ENCODE results near the gene TMOD1.
"Not testable (repeated sequence)": the region's sequence is repeated elsewhere in the genome, so short reads cannot be mapped to it uniquely, and the experiment has no call there.

The TMOD1 gene

DNA sequence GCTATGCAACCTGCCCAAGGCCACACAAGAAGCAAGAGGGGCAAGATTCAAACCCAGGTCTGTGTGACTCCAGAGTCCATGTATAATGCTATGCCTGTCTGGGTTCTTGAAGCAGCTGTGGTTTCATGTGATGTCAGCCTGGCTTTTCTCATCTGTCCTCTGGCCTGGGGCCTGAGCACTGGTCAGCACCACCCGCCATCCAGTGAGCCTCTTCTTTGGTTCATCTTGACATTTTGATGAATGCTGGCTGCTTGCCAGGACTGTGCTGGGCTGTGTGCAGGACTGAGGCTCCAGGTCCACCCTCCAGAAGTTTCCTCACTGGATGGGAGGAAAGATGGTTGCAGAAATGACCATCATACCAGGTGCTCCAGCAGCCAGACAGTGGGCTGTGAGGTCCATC, 70.2 kb downstream of the TMOD1 start:
- no peak for DNase-seq

DNA sequence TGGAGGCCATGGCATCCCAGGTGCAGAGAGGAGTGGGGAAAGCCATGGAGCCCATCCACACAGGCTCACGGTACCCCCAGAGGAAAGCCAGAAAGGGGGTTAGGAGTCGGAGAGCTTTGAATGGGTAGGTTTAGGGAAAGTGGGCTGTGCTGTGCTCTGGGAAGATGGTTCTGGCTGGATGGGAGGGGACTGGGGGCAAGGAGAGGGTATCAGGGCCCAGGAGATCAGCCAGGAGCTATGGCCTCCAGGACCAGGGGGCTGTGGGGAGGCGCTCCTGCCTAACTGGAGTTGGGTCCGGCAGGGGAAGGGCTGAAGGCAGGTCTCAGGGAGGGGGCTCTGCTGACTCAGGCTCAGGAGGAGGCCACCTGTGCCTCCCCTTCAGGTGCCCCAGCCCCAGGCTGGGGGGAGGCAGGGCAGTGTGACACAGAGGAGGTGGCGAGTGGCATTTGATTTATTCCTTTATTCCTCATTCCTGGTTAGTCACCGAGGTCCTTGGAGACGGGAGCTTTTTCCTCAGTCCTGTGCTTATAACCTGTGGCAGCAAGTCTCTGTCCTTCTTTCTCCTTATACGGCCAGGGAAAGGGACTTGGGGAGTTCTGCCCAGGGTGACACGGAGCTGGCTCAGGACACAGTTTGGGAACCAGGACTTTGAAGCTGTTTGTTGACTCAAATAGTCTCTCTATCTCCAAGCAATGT, 70.9 kb downstream of the TMOD1 start:
- DNase-seq = no peak

DNA sequence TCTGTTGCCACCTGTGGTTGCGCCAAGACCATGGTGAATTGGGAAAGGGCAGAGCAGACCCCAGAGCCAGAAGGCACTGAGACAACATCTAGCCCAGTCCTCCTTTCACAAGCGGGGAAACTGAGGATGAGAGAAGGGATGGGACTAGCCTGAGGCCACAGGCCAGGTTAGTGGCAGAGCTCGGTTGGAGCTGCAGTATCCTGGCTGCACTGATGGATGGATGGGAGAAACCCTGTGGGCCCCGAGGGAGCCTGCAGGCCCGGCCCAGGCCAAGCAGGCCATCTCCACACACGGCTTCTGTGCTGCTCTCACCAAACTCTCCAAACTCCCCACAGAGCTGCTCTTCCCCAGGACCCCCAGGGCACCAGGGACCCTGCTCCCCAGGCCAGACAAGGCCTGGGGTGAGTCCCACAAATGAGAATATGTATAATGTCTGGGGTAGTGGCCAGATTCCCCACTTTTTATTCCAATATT, 71.5 kb downstream of the TMOD1 start:
- DNase-seq = no peak

DNA sequence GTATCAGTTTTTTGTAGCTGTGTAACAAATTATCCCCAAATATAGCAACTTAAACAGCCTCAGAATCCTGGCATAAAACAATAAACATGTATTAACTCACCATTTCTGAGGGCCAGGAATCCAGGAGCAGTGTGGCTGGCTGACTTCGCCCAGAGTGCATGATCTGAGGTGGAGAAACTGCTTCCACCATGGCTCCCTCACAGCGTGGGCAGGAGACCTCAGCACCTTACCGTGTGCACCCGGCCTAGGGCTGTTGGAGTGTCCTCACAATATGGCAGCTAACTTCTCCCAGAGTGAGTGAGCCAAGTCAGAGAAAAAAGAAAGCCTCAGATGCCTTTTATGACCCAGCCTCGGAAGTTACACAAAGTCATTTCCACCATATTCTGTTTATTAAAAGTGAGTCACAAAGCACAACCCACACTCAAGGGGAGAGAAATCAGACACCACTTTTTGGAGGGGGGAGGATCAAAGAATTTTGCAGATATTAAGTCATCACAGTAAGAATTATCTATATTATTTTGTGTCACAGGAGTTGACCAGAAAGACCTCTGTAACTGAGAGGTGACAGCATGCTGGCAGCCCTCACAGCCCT, 72.1 kb downstream of the TMOD1 start:
- DNase-seq = no peak

DNA sequence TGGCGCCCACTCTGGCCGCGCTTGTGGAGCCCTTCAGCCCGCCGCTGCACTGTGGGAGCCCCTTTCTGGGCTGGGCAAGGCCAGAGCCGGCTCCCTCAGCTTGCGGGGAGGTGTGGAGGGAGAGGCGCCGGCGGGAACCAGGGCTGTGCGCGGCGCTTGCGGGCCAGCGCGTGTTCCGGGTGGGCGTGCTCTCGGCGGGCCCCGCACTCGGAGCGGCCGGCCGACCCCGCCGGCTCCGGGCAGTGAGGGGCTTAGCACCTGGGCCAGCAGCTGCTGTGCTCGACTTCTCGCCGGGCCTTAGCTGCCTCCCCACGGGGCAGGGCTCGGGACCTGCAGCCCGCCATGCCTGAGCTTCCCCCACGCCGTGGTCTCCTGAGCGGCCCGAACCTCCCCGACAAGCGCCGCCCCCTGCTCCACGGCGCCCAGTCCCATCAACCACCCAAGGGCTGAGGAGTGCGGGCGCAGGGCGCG, 72.7 kb downstream of the TMOD1 start:
- not testable (repeated sequence) for DNase-seq

DNA sequence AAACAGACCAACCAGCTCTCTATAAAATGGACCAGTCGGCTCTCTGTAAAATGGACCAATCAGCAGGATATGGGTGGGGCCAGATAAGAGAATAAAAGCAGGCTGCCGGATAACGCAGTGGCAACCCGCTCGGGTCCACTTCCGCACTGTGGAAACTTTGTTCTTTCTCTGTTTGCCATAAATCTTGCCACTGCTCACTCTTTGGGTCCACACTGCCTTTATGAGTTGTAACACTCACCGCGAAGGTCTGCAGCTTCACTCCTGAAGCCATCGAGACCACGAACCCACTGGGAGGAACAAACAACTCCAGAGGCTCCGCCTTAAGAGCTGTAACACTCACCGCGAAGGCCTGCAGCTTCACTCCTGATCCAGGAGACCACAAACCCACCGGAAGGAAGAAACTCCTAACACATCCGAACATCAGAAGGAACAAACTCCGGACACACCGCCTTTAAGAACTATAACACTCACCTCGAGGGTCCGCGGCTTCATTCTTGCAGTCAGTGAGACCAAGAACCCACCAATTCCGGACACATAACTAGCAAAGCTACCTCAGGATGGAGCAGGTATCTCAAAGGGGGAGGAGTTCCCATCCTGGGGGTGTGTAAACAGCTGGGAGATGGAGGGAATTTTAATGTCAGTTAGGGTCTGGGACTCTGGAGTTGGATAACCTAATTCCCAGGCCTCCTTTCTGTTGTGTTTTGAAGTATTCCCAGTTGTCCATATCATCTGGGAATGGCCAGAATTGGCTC, 73.6 kb downstream of the TMOD1 start:
- not testable (repeated sequence) for DNase-seq

DNA sequence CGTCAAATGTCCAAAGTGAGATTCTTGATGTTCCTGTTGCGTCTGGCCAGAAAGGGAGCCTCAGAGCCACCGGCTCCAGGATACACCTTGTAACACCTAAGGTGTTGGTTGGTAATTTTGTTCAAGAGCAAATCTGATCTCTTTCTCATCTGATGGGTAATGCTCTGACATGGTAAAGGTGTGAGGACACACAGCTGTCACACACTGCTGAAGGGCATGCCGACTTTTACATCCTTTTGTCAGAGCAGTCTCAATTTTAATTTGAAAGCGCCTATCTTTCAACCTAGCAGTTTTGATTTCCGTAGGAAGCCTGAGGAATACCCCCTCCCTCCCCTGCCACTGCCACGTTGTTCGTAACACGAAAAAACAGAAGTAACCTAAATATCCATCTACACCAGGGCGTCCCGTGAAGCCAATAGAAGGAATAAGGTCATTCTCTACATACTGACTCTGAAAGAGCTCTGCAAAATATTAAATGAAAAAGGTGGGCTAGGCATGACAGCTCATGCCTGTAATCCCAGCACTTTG, 74.3 kb downstream of the TMOD1 start:
- no peak for DNase-seq

DNA sequence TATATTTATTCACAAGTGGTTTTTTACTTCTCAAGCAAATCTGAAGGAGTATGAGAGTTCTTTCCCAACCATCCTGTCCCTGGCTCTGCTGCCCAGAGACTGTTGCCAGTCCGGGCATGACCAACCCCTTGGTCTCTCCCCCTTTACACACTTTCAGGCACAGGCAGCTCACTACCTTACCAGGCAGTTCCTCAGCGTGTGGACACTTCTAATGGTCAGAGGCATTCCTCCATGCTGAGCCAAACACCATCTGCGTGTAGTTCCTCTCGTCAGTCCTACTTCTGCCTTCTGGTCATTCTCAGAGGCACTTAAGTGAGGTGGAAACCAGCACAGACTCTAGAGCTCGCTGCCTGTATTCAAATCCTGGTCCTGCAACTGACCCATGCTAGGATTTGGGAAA, 75.6 kb downstream of the TMOD1 start:
- no peak for DNase-seq

DNA sequence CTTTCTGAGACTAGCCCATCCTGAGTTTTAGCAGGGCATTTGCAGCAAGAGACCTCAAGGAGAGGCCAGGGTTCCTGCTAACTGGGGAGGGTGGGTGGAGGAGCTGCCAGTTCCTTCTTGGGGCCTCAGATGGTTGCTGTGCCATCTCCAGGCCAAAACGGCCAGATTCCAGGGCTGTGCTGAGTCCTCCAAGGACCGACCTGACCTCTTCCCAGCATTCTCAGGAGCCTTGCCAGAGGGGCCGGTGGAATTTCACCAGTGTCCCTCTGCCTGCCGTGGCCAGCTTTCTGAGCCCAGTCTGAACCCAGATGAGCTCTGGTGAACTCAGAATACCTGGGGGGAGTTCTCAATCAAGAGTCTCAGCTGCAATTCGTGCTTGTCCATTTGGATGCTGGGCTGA, 77.4 kb downstream of the TMOD1 start:
- DNase-seq = no peak

DNA sequence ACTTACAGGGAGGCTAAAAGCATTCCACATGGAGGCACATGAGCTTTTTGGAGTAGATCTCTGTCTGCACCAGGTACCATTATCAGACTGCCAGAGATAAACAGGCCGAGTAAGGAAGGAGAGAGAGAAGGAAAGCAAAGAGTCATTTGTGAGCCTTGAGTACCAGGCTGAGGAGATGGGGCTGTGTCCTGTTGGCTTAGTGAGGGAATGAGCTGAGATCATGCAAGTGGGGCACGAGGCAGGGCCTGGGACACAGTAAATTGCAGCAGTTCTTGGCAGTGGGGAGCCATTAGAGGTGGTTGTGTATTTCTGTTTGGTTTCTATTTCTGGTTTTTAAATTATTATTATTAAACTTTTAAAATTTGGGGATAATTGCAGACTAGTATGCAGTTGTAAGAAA, 78.4 kb downstream of the TMOD1 start:
- no peak for DNase-seq

DNA sequence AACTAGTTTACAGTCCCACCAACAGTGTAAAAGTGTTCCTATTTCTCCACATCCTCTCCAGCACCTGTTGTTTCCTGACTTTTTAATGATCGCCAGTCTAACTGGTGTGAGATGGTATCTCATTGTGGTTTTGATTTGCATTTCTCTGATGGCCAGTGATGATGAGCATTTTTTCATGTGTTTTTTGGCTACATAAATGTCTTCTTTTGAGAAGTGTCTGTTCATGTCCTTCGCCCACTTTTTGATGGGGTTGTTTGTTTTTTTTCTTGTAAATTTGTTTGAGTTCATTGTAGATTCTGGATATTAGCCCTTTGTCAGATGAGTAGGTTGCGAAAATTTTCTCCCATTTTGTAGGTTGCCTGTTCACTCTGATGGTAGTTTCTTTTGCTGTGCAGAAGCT, 80.1 kb downstream of the TMOD1 start:
- DNase-seq = not testable (repeated sequence)

DNA sequence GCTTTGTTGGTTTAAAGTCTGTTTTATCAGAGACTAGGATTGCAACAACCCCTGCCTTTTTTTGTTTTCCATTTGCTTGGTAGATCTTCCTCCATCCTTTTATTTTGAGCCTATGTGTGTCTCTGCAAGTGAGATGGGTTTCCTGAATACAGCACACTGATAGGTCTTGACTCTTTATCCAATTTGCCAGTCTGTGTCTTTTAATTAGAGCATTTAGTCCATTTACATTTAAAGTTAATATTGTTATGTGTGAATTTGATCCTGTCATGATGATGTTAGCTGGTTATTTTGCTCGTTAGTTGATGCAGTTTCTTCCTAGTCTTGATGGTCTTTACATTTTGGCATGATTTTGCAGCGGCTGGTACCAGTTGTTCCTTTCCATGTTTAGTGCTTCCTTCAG, 83.3 kb downstream of the TMOD1 start:
- not testable (repeated sequence) for DNase-seq

DNA sequence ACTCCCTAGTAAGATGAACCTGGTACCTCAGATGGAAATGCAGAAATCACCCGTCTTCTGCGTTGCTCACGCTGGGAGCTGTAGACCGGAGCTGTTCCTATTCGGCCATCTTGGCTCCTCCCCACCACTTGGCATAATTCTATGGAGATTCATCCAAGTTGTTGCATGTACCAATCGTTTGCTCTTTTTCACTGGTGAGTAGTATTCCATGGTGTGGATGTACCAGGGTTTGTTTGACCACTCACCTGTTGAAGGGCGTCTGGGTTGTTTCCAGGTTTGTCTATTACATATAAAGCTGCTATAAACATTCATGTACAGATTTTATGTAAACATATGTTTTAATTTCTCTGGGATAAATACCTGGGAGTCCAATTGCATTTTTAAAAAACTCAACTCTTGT, 85.4 kb downstream of the TMOD1 start:
- not testable (repeated sequence) for DNase-seq

DNA sequence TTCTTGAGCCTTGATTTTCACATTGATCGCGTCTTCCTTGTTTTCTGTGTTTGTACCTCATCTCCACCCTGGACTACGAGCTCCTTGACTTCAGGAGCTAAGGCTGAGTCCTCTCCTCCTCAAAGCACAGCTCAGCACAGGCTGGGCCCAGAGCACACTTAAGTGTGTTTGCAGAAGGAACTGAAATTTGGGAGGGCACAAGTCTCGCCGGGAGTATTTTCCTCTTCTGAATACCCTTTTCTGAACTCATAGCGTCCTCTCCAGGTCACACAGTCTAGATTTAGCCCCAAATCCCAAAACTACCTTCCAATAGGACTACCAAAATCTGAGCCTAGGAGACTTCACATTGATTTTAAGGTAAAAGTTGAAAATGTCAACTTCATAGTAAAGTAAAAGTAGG, 90.1 kb downstream of the TMOD1 start:
- DNase-seq = no peak

DNA sequence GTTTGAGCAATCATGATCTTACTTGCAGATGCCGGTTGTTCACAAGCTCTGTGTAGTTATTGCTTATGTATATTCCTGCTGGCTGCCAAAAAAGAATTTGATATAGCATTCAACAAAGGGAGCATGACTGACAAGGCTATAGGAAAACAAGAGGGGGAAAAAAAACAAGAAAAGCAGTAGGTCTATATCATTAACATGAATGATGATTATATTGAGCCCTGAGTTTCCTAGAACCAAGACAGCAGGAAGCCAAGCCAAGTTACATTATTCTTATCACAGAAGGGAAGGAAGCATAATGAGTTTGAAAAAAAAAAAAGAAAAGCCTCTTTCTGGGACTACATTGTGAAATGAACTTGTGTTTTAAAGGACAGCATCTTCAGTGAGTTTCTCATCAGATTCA, 90.7 kb downstream of the TMOD1 start:
- DNase-seq = no peak

DNA sequence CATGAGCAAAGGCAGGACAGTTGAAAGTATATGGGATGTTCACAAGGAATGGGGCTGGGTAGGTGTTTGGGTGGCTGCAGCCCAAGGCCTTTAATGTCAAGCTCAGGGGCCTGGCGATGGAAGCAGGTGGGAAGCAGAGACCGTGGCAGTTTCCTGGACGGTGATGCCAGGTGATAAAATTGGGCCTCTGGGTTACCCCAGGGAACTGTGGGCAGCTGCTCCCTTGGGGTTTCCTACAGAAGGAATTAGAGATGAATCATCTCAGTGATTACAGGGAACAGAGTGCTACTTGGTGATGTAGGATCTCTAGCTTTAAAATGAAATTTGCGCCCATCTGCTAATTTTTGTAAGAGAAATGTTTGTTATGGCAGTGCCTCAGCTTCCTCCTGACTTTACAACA, 92.5 kb downstream of the TMOD1 start:
- DNase-seq = peak; percentile 27

DNA sequence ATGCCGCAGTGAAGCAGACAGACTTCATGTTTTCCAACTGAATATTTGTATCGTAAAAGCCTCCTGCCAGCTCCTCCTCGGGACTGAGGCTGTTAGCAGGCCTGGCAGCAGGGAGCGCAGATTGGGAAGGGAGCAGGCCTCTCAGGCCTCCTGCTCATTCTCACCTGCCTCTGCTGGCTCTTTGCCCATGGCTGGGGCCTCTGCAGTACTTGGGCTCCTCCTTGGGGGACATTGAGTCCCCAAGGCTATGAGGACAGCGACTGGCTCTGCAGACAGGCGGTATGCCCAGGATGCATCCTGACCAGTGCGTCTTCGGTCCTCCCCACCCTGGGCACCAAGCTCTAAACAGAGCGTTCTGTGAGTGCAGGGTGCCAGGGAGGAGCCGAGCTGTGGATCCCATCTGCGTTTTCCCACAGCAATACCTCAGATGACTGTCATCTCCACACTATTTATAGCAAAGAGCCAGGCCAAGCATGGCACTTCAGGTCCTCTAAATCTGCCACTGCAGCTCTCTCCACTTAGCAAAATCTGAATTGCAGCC, 93.0 kb downstream of the TMOD1 start:
- no peak for DNase-seq

DNA sequence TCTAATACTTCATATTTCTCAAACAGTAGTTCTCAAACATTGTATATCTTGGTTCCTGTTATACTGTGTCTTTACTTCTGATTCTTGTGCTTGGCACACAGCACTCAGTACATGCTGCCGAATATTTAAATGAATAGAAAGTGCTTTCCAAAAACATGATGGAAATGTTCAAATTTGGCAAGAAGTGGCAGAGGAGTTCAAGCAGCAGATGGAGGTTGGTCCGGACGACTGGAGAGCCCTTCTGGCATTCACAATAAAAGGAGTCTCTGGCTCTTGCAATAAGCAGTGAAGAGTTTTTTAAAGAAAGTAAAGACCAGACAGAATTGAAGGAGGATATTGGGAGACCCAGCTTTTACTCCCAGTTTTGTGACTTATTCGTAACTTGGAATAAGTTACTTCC, 95.4 kb downstream of the TMOD1 start:
- no peak for DNase-seq

DNA sequence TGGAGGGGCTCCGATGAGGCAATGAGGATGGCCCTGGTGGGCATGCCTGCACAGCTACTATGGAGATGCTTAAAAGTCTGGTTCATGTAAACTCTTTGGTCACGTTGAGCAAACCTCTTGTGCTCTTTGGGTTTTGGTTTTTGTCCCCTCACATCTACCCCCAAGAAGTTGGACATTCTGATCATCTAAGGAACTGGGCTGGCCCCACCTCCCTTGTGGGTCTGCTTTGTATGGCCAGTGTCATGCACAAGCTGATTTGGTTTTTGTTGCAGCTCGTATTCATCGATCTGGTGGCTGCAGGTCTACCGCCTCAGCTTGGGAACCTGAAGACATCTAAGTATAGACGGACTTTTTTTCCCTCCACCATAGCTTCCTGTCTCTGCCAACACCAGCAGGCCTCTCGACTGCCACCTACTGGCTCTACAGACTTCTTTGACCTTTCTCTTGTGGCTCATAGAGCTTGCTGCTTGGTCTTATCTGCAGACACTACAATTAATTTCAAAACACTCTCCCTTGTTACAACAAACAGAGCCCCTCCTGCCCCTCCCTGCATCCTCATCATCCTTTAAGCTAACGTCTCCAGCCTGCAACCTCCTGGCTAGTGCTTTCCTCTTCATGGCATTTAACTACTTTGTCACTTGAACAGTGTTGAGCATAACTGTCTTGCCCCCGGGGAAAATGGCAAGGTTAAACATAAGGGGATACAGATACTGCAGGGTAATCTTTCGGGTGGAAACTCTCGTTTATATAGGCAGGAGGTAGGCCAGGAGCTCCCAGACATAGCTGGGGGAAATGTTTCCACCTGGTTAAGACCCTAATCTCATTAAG, 97.2 kb downstream of the TMOD1 start:
- peak; percentile 70 for DNase-seq

DNA sequence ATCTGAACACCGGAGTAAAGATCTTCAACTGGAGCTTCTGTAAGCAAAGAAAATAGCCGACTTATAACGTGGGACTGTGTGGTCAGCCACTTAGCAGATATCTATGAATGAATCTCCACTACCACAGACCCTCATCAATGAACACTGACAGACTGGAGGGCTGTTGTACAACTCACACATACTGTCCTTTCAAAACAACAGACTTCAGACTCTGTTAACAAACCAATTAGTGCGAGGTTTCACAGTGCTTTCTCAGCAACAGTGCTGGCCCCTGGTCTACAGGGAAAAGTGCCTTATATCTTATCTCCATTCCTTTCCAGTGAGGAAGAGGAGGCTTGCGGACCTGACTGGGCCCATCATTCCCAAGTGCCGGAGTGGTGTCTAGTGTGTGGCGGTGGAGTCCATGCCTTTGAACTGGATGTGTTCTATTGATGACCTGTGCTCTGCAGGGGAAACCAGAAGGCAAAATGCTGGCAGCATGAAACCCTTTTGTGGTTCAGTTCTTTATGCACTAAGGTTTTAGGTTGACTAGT, 97.9 kb downstream of the TMOD1 start:
- DNase-seq = no peak

DNA sequence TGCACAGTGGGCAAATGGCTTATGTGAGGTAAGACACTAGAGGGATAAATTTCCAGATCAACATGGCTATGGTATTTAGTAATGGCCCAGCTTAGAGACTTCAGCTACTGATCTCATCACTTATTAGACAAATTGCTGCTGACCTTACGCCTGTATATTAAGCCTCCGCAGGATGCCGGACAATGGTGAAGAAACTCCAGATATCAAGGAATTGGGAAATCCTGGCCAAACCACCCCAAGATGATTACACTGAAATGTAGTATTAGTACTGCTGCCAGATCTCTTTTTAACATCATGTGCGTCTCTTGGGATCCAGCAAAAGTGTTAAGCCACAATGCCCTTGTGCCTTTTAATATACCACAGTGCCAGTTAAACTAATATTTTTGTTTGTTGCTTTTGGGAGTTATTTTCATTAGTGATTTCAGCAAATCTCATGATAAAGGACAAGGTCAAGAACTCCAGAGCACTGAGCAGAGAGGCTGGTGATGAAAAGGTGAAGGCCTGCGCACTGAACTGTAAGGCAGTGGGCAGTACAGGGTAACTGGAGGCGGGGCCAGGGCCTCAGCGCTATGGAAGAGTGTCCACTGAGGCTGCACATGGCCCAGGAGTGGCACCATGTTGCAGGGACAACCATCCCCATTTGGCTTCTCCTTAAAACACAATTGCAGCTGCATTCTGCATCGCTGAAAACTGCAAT, 99.2 kb downstream of the TMOD1 start:
- DNase-seq = no peak
